Neural cell (in vitro differentiated cells): Measurements from ENCODE around the gene PIK3CG. TPM values are rescaled to one million over a fixed set of nuclear protein-coding genes. Genes with fewer than 3 reads are reported as not detected.

Experiments
- H2AFZ ChIP-seq: fragments of 200-600, 300-800 bp; sonication (generic), shearing (Covaris generic); 2 replicates; pipeline ENCODE4 v1.6.0; 2014; ENCODE audit warnings: low read depth, mild to moderate bottlenecking, antibody characterized with exemption, low read length, moderate library complexity
- H3F3A ChIP-seq: fragments of 200-600 bp; shearing (Covaris generic); 2 replicates; pipeline ENCODE4 v1.6.1; 2016; ENCODE audit warnings: mild to moderate bottlenecking, moderate library complexity, mixed read lengths, antibody characterized with exemption, low read length; ENCODE audit not compliant: insufficient read depth, poor library complexity, severe bottlenecking
- H3K27ac ChIP-seq: fragments of 200-600, 300-800 bp; sonication (generic), shearing (Covaris generic); 2 replicates; pipeline ENCODE4 v1.5.1; 2014; ENCODE audit warnings: mild to moderate bottlenecking, low read length, moderate library complexity
- H3K27me3 ChIP-seq: fragments of 300-800, 200-600 bp; sonication (generic), shearing (Covaris generic); 2 replicates; pipeline ENCODE4 v1.6.0; 2014; ENCODE audit warnings: mild to moderate bottlenecking, low read depth, low read length, moderate library complexity; ENCODE audit not compliant: insufficient read depth
- H3K36me3 ChIP-seq: fragments of 300-800, 200-600 bp; sonication (generic), shearing (Covaris generic); 2 replicates; pipeline ENCODE4 v1.5.1; 2014; ENCODE audit warnings: mild to moderate bottlenecking, antibody characterized with exemption, low read length, moderate library complexity; ENCODE audit not compliant: insufficient read depth
- H3K4me2 ChIP-seq: fragments of 300-800, 200-600 bp; sonication (generic), shearing (Covaris generic); 2 replicates; pipeline ENCODE4 v1.6.0; 2014; ENCODE audit warnings: mild to moderate bottlenecking, low read length
- H3K4me3 ChIP-seq: fragments of 300-800, 200-600 bp; sonication (generic), shearing (Covaris generic); 2 replicates; pipeline ENCODE4 v1.5.1; 2014; ENCODE audit warnings: mild to moderate bottlenecking, low read length, moderate library complexity
- H3K79me2 ChIP-seq: fragments of 200-600 bp; shearing (Covaris generic); replicated peaks from 2 replicates; pipeline ENCODE4 v1.6.0; 2014; ENCODE audit warnings: mild to moderate bottlenecking, low read length, moderate library complexity; ENCODE audit not compliant: insufficient read depth
- H3K9ac ChIP-seq: fragments of 300-800, 200-600 bp; sonication (generic), shearing (Covaris generic); 2 replicates; pipeline ENCODE4 v1.6.1; 2016; ENCODE audit warnings: mild to moderate bottlenecking, low read length, mixed read lengths
- H3K9me2 ChIP-seq: fragments of 200-600 bp; shearing (Covaris generic); 2 replicates; pipeline ENCODE4 v1.6.1; 2016; ENCODE audit warnings: mild to moderate bottlenecking, low read length, mixed read lengths; ENCODE audit not compliant: insufficient read depth
- H3K9me3 ChIP-seq: fragments of 200-600, 300-800 bp; sonication (generic), shearing (Covaris generic); 2 replicates; pipeline ENCODE4 v1.6.1; 2016; ENCODE audit warnings: mild to moderate bottlenecking, mixed run types, low read length, moderate library complexity, mixed read lengths
- H4K20me1 ChIP-seq: fragments of 200-600 bp; shearing (Covaris generic); 2 replicates; pipeline ENCODE4 v1.6.1; 2016; ENCODE audit warnings: mild to moderate bottlenecking, mixed run types; ENCODE audit not compliant: insufficient read depth
- CTCF ChIP-seq: fragments of 450-650 bp; IDR thresholded peaks from 2 replicates; pipeline ENCODE4 v1.5.1; 2014; ENCODE audit warnings: antibody characterized with exemption, mild to moderate bottlenecking, moderate library complexity; ENCODE audit not compliant: poor library complexity, severe bottlenecking
- EP300 ChIP-seq: fragments of 450-650 bp; conservative IDR thresholded peaks from 2 replicates; pipeline ENCODE4 v1.6.1; 2014; ENCODE audit warnings: antibody characterized with exemption, mild to moderate bottlenecking, moderate library complexity; ENCODE audit not compliant: poor library complexity, severe bottlenecking
- EZH2 ChIP-seq: fragments of 200-600, 300-800 bp; shearing (Covaris generic), sonication (generic); IDR thresholded peaks from 2 replicates; pipeline ENCODE4 v1.6.1; 2014; ENCODE audit warnings: antibody characterized with exemption, low read length, borderline replicate concordance, mild to moderate bottlenecking; ENCODE audit not compliant: insufficient read depth, poor library complexity, severe bottlenecking
- MXI1 ChIP-seq: fragments of 450-650 bp; conservative IDR thresholded peaks from 2 replicates; pipeline ENCODE4 v1.6.1; 2014; ENCODE audit warnings: antibody characterized with exemption, mild to moderate bottlenecking; ENCODE audit not compliant: poor library complexity, severe bottlenecking
- POLR2AphosphoS5 ChIP-seq: IDR thresholded peaks from 2 replicates; pipeline ENCODE4 v1.6.1; 2012
- RAD21 ChIP-seq: fragments of 450-650 bp; conservative IDR thresholded peaks from 2 replicates; pipeline ENCODE4 v1.6.1; 2014; ENCODE audit warnings: antibody characterized with exemption, mild to moderate bottlenecking, moderate library complexity
- SMC3 ChIP-seq: fragments of 450-650 bp; conservative IDR thresholded peaks from 2 replicates; pipeline ENCODE4 v1.6.1; 2014; ENCODE audit warnings: antibody characterized with exemption, mild to moderate bottlenecking, moderate library complexity; ENCODE audit not compliant: poor library complexity
- TAF1 ChIP-seq: IDR thresholded peaks from 2 replicates; pipeline ENCODE4 v1.6.1; 2012; ENCODE audit warnings: low read depth
- polyA plus RNA-seq: library from polyadenylated mRNA; depleted of rRNA; stranded (reverse); fragments of >200 nt; gene quantifications from 2 replicates; pipeline ENCODE4 v1.2.3, GENCODE V29; 2014
- TF ChIP-seq, protein P1 (sequence below): IDR thresholded peaks from 2 replicates; pipeline ENCODE4 v1.6.1; 2012; ENCODE audit warnings: borderline replicate concordance

The PIK3CG gene
- polyA plus RNA-seq, 1 donor from 2014 or later, result not detected

DNA sequence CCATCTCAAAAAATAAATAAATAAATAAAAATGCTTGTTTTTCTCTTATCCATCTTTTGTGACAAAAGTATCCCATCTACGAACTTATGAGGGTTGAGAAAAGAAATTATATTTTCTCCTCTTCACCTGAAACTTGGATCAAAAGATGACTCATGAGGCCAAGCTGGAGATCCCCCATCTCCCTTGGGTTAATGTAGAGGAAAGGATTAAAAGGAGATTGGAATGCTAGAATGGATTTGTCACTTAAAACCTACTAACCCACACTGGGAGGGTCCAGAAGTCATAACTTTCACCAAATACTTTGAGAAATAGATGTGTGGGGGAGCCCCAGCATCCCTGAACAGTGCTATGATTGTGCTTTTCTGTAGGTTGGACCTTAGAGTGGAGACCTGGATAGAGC, 46.3 kb upstream of the PIK3CG start:
- Histone ChIP-seq H3K36me3 (no peaks in the 10 kb centered on the region), H3K4me2 (no peak overlapping the region), H3F3A (no peaks in the 10 kb centered on the region), H2AFZ (no peak overlapping the region), H3K9me2 (no peaks in the 10 kb centered on the region), H3K4me3 (no peak overlapping the region), H3K27ac (no peak overlapping the region), H4K20me1 (no peaks in the 10 kb centered on the region), H3K9ac (no peak overlapping the region), H3K9me3 (no peaks in the 10 kb centered on the region), H3K79me2 (no peaks in the 10 kb centered on the region), H3K27me3 (no peaks in the 10 kb centered on the region)
- no peak for TF ChIP-seq MXI1
- no peak for TF ChIP-seq RAD21
- no peak for TF ChIP-seq POLR2AphosphoS5
- TF ChIP-seq EP300, result no peak
- no peak for TF ChIP-seq SMC3
- TF ChIP-seq, protein P1, sequence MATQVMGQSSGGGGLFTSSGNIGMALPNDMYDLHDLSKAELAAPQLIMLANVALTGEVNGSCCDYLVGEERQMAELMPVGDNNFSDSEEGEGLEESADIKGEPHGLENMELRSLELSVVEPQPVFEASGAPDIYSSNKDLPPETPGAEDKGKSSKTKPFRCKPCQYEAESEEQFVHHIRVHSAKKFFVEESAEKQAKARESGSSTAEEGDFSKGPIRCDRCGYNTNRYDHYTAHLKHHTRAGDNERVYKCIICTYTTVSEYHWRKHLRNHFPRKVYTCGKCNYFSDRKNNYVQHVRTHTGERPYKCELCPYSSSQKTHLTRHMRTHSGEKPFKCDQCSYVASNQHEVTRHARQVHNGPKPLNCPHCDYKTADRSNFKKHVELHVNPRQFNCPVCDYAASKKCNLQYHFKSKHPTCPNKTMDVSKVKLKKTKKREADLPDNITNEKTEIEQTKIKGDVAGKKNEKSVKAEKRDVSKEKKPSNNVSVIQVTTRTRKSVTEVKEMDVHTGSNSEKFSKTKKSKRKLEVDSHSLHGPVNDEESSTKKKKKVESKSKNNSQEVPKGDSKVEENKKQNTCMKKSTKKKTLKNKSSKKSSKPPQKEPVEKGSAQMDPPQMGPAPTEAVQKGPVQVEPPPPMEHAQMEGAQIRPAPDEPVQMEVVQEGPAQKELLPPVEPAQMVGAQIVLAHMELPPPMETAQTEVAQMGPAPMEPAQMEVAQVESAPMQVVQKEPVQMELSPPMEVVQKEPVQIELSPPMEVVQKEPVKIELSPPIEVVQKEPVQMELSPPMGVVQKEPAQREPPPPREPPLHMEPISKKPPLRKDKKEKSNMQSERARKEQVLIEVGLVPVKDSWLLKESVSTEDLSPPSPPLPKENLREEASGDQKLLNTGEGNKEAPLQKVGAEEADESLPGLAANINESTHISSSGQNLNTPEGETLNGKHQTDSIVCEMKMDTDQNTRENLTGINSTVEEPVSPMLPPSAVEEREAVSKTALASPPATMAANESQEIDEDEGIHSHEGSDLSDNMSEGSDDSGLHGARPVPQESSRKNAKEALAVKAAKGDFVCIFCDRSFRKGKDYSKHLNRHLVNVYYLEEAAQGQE, result no peak
- no peak for TF ChIP-seq CTCF
- no peak for TF ChIP-seq EZH2
- no peak for TF ChIP-seq TAF1

- Histone ChIP-seq H4K20me1 (no peaks in the 10 kb centered on the region), H3F3A (no peaks in the 10 kb centered on the region), H3K9me2 (no peaks in the 10 kb centered on the region), H2AFZ (no peak overlapping the region), H3K27me3 (no peaks in the 10 kb centered on the region), H3K9ac (no peak overlapping the region), H3K4me2 (no peak overlapping the region), H3K9me3 (no peaks in the 10 kb centered on the region), H3K27ac (no peak overlapping the region), H3K36me3 (no peaks in the 10 kb centered on the region), H3K4me3 (no peak overlapping the region), H3K79me2 (no peaks in the 10 kb centered on the region)
- TF ChIP-seq SMC3 (no peak), EZH2 (no peak), RAD21 (no peak), TAF1 (no peak), CTCF (no peak), EP300 (no peak), MXI1 (no peak), POLR2AphosphoS5 (no peak)
- TF ChIP-seq, protein P1, result no peak
These were observed 45.5 kb upstream of the PIK3CG start for GRCh38 chr7:106819546-106819945.
